ENCODE measurements around the gene CCDC152.
"Not testable (repeated sequence)": the region's sequence is repeated elsewhere in the genome, so short reads cannot be mapped to it uniquely, and the experiment has no call there.

Gene CCDC152

GRCh38 chr5:42816546-42816945, 59.9 kb downstream of the CCDC152 start:
- not testable (repeated sequence) for DNase-seq

- DNase-seq: no peak
These were observed 63.1 kb downstream of the CCDC152 start for GRCh38 chr5:42819745-42820144.

DNA sequence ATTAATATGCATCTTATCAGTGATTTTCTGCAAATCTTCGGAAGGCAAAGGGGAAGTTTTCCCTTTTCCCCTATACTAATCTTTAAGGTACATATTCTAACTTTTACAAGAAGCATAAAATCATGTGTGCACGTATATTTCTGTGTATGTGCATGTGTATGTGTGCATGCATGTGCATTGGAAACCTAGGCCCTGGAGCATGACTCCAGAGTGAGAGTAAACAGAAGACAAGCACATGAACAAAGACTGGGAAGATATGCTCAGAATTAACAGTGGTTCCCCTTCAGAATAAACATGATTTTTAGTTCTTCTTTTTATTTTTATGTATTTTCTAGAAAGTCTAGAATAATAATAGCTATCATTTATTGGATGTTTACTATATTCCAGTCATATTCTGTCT, 65.9 kb downstream of the CCDC152 start:
- no peak for DNase-seq

DNA sequence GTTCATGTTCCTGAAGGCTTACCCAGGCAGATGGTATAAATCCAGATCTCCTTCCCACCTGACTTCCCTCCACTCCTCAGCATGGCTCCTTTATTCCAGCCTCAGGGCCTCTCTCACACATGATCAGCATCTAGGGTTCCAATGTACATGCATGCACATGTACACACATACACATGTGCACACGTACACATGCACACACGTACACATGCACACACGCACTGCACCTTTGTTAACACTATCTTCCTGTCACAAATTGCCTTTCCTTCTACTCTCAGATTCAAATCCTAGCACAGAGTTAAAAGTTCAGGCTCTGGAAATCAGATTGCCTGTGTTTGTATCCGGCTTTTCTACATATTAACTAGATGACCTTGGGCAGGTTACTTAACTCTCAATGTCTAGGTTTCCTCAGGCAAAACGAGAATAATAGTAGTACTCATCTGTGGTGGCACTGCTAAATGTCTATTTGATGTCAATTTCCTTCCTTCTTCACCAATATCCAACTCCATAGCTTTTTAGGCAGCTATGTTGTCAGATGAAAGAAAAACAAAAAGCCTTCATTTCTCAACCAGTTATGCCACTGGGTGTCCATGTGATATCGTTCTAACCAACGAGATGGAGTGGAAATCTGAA, 67.8 kb downstream of the CCDC152 start:
- no peak for DNase-seq

DNA sequence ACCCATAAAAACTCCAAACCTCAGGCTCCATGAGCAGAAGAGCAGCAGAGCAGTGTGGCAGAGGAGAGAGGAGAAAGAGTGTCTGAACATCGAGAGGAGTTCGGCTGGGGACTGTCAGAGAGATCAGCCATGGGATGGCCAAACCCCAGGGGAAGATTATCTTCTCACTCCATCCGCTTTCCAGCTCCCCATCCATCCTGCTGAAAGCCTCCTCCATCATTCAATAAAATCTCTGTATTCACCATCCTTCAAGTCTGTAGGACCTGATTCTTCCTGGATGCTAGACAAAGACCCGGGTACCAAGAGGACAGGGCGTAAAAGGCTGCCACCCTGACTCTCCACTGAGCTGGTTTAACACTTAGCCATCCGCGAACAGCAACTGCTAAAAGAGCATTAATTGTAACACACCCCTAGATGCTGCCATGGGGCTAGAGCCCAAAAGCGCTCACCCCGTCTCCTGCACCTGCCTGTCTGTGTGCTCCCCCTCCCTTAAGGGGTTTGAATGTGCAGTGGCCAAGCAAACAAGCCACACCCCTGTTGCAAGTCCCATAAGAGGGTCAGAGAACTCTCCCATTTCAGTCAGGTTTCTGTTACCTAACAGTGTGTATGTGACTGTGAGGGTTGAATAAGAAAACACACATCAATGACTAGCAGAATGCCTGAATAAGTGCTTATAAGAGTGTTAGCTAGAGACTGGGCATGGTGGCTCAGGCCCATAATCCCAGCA, 69.0 kb downstream of the CCDC152 start:
- DNase-seq: no peak

DNA sequence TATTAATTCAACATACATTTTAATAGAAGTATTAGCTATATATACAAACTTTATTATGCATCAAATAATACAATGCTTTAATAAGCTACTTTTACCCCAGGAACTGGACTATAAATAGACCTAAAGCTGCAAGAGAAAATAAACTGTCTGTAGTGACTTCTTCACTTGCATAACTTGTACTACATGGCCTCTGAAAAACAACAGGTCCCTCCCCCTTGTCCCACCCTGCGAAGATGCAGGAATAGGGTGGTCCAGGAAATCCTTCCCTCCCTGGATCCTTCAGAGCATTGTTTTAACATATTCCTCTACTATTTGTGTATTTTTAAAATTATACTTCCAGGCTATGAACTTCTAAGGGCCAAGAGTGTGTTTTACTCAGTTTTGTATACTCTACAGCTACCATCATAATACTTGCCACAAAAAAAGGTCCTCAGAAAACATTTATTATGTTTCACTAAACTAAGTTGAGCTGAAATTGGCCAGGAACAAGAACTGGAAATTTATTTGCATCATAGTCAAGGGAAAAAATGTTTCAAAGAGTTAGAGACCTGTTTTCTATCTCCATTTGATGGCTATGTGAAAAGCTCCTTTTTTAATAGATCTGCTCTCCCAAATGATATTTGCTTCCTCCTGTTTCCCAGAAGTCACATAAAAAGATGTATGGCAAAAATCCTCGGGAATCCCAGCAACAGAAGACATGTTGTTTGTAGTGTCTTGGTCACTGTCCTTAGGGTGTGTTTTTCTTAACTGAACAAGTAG, 70.3 kb downstream of the CCDC152 start:
- DNase-seq: no peak

DNA sequence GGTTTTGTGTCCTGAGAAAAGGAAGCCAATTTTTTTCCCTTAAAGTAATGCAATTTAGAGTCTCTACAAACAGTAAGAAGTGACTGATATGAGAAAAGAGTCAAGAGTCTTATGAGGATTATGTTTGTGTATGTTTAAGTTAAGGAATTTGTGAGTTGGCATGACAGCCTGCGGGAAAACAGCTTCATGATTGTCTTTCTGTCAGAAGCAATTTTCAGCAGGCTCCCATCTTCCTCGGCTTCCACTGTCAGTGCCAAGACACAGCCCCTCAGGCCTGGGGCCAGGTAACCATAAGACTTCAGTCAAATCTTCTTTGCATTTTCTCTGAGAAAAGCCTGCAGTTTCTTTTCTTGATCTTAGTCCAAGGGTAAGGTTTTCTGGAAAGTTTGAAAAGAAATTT, 72.1 kb downstream of the CCDC152 start:
- DNase-seq: no peak

GRCh38 chr5:42830924-42831323, 74.3 kb downstream of the CCDC152 start:
- DNase-seq: no peak

GRCh38 chr5:42832060-42832459, 75.4 kb downstream of the CCDC152 start:
- DNase-seq: no peak

- DNase-seq: no peak
These were observed 79.6 kb downstream of the CCDC152 start for GRCh38 chr5:42836070-42836769.

GRCh38 chr5:42837601-42838000, 81.0 kb downstream of the CCDC152 start:
- no peak for DNase-seq

DNA sequence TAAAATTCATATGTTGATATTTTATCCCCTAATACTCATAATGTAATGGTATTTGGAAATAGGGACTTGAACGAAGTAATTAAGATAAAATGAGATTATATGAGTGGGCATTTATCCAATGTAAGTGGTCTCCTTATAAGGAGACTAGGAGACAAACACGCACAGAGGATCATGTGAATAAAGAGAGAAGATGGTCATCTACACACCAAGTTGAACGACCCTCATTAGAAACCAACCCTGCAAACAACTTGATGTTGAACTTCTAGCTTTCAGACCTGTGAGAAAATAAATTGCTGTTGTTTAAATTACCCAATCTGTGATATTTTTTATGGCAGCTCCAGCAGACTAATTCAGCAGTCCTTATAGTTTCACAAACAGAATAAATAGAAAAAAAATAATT, 82.6 kb downstream of the CCDC152 start:
- no peak for DNase-seq

GRCh38 chr5:42840269-42840668, 83.7 kb downstream of the CCDC152 start:
- no peak for DNase-seq

GRCh38 chr5:42840842-42841567, 84.4 kb downstream of the CCDC152 start:
- DNase-seq: no peak

GRCh38 chr5:42842921-42843641, 86.5 kb downstream of the CCDC152 start:
- DNase-seq: no peak

- no peak for DNase-seq
These were observed 87.2 kb downstream of the CCDC152 start for GRCh38 chr5:42843675-42844292.

DNA sequence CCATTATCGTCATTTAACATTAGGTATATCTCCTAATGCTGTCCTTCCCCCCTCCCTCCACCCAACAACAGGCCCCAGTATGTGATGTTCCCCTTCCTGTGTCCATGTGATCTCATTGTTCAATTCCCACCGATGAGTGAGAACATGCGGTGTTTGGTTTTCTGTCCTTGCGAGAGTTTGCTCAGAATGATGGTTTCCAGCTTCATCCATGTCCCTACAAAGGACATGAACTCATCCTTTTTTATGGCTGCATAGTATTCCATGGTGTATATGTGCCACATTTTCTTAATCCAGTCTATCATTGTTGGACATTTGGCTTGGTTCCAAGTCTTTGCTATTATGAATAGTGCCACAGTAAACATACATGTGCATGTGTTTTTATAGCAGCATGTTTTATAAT, 87.8 kb downstream of the CCDC152 start:
- not testable (repeated sequence) for DNase-seq

- DNase-seq: no peak
These were observed 91.9 kb downstream of the CCDC152 start for GRCh38 chr5:42848545-42848944.

- DNase-seq: no peak
These were observed 94.9 kb downstream of the CCDC152 start for GRCh38 chr5:42851481-42851880.
